GM19043 (cell line): ENCODE data around the gene VIPR1.

Source experiments
- ATAC-seq: cut with Tn5 transposase; IDR thresholded peaks from one replicate; pipeline ENCODE4 v1.9.1; 2021; ENCODE audit warnings: low read depth; ENCODE audit not compliant: unreplicated experiment

The VIPR1 gene

GRCh38 chr3:42509111-42509510 is 6.7 kb downstream of the VIPR1 start:
- no peak for ATAC-seq

- ATAC-seq, result no peak
These were observed 7.9 kb downstream of the VIPR1 start for GRCh38 chr3:42510325-42510724.

- no peak for ATAC-seq
These were observed 8.8 kb downstream of the VIPR1 start for GRCh38 chr3:42511201-42511600.

- no peak for ATAC-seq
These were observed 9.3 kb downstream of the VIPR1 start for GRCh38 chr3:42511736-42512135.

GRCh38 chr3:42513121-42513520 is 10.7 kb downstream of the VIPR1 start:
- no peak for ATAC-seq

GRCh38 chr3:42513521-42513920 is 11.1 kb downstream of the VIPR1 start:
- no peak for ATAC-seq

- no peak for ATAC-seq
These were observed 12.4 kb downstream of the VIPR1 start for GRCh38 chr3:42514876-42515275.

- no peak for ATAC-seq
These were observed 13.0 kb downstream of the VIPR1 start for GRCh38 chr3:42515391-42515916.

- ATAC-seq, result no peak
These were observed 13.5 kb downstream of the VIPR1 start for GRCh38 chr3:42515976-42516375.

- ATAC-seq, result no peak
These were observed 14.0 kb downstream of the VIPR1 start for GRCh38 chr3:42516443-42516842.

- no peak for ATAC-seq
These were observed 14.7 kb downstream of the VIPR1 start for GRCh38 chr3:42517117-42517516.

- no peak for ATAC-seq
These were observed 16.5 kb downstream of the VIPR1 start for GRCh38 chr3:42518800-42519567.

- ATAC-seq, result no peak
These were observed 17.1 kb downstream of the VIPR1 start for GRCh38 chr3:42519568-42519962.

- no peak for ATAC-seq
These were observed 17.9 kb downstream of the VIPR1 start for GRCh38 chr3:42520336-42520735.

GRCh38 chr3:42520906-42521305 is 18.5 kb downstream of the VIPR1 start:
- no peak for ATAC-seq

GRCh38 chr3:42524751-42525150 is 22.3 kb downstream of the VIPR1 start:
- ATAC-seq, result no peak

- ATAC-seq, result no peak
These were observed 22.8 kb downstream of the VIPR1 start for GRCh38 chr3:42525212-42525611.

GRCh38 chr3:42525736-42526345 is 23.4 kb downstream of the VIPR1 start:
- no peak for ATAC-seq

- no peak for ATAC-seq
These were observed 24.3 kb downstream of the VIPR1 start for GRCh38 chr3:42526616-42527367.

GRCh38 chr3:42527368-42527917 is 25.0 kb downstream of the VIPR1 start:
- ATAC-seq, result no peak

GRCh38 chr3:42529468-42529867 is 27.0 kb downstream of the VIPR1 start:
- ATAC-seq, result no peak
